IMR-90 (cell line): ENCODE results near the gene SLC31A1. TPM values are rescaled to one million over a fixed set of nuclear protein-coding genes. Genes with fewer than 3 reads are reported as not detected.

Experiments used
- ATAC-seq: fragments of 200-7000 bp; cut with Tn5 transposase; 2 replicates; pipeline ENCODE4 v1.9.1; 2020; ENCODE audit warnings: low read depth, mild to moderate bottlenecking, moderate library complexity
- BruUV-seq: library from RNA; stranded (reverse); fragments of 400-500 nt; replicated peaks from 2 replicates; lab custom pipeline; 2021; lab: Mats Ljungman, UMichigan
- CTCF ChIA-PET: fragments of 300-600 bp; formaldehyde crosslinking; extraction: SDS; loops from one replicate; lab custom pipeline; 2021; ENCODE audit warnings: antibody characterized with exemption; lab: Yijun Ruan, JAX
- POLR2A ChIA-PET: fragments of 300-600 bp; sonication (Branson Sonifier 250); formaldehyde crosslinking; loops from one replicate; lab custom pipeline; 2022; ENCODE audit warnings: antibody characterized with exemption; ENCODE audit not compliant: unreplicated experiment; lab: Charles Lee
- DNase-seq: peaks from one replicate; pipeline ENCODE4 v3.0.0; 2013
- H2AFZ ChIP-seq: replicated peaks from 2 replicates; pipeline ENCODE3; 2013; ENCODE audit warnings: low read length, mild to moderate bottlenecking; ENCODE audit not compliant: poor library complexity
- H2AK5ac ChIP-seq: 2 replicates; pipeline ENCODE4 v1.6.1; 2013; ENCODE audit warnings: low read depth, low read length, inconsistent platforms
- H2AK9ac ChIP-seq: replicated peaks from 2 replicates; pipeline ENCODE3; 2013; ENCODE audit warnings: mild to moderate bottlenecking, low read depth, low read length, moderate library complexity; ENCODE audit not compliant: poor library complexity
- H2BK120ac ChIP-seq: 2 replicates; pipeline ENCODE4 v1.6.1; 2013; ENCODE audit warnings: low read depth, low read length, inconsistent platforms
- H2BK15ac ChIP-seq: 3 replicates; pipeline ENCODE4 v1.6.1; 2013; ENCODE audit warnings: low read depth, low read length, inconsistent platforms
- H2BK20ac ChIP-seq: 2 replicates; pipeline ENCODE4 v1.6.1; 2013; ENCODE audit warnings: low read depth, mild to moderate bottlenecking, inconsistent platforms, low read length, moderate library complexity
- H2BK5ac ChIP-seq: 2 replicates; pipeline ENCODE4 v1.6.1; 2013; ENCODE audit warnings: mild to moderate bottlenecking, low read depth, low read length, inconsistent platforms; ENCODE audit not compliant: poor library complexity, severe bottlenecking
- H3K14ac ChIP-seq: replicated peaks from 2 replicates; pipeline ENCODE4 v1.6.1; 2013; ENCODE audit warnings: low read depth, low read length, inconsistent platforms
- H3K18ac ChIP-seq: 2 replicates; pipeline ENCODE4 v1.6.1; 2013; ENCODE audit warnings: low read depth, low read length, control low read depth
- H3K23ac ChIP-seq: 2 replicates; pipeline ENCODE4 v1.6.1; 2013; ENCODE audit warnings: low read depth, low read length, inconsistent platforms
- H3K27ac ChIP-seq: 2 replicates; pipeline ENCODE4 v1.5.1; 2013; ENCODE audit warnings: mild to moderate bottlenecking, control low read depth, low read length; ENCODE audit not compliant: insufficient read depth
- H3K27me3 ChIP-seq: 2 replicates; pipeline ENCODE4 v1.6.1; 2013; ENCODE audit warnings: low read length; ENCODE audit not compliant: control insufficient read depth, insufficient read depth
- H3K36me3 ChIP-seq: 2 replicates; pipeline ENCODE4 v1.6.1; 2013; ENCODE audit warnings: low read length, mixed read lengths; ENCODE audit not compliant: control insufficient read depth, insufficient read depth
- H3K4ac ChIP-seq: 2 replicates; pipeline ENCODE4 v1.6.1; 2013; ENCODE audit warnings: low read depth, low read length, inconsistent platforms
- H3K4me1 ChIP-seq: 2 replicates; pipeline ENCODE4 v1.6.1; 2013; ENCODE audit warnings: low read length, mixed read lengths; ENCODE audit not compliant: control insufficient read depth, insufficient read depth
- H3K4me2 ChIP-seq: 2 replicates; pipeline ENCODE4 v1.6.1; 2013; ENCODE audit warnings: low read depth, mild to moderate bottlenecking, control low read depth, low read length, moderate library complexity
- H3K4me3 ChIP-seq: 2 replicates; pipeline ENCODE4 v1.5.1; 2013; ENCODE audit warnings: low read depth, mild to moderate bottlenecking, control low read depth, low read length, moderate library complexity; ENCODE audit not compliant: insufficient read depth
- H3K56ac ChIP-seq: 2 replicates; pipeline ENCODE4 v1.6.1; 2013; ENCODE audit warnings: low read length, inconsistent platforms; ENCODE audit not compliant: insufficient read depth; ENCODE audit errors: extremely low read depth
- H3K79me1 ChIP-seq, 2 experiments: 2 replicates each; pipeline ENCODE4 v1.6.1; 2013; ENCODE audit warnings: low read length in 2 of 2, inconsistent platforms in 1 of 2, low read depth in 1 of 2
- H3K9ac ChIP-seq: 2 replicates; pipeline ENCODE4 v1.6.1; 2013; ENCODE audit warnings: low read depth, low read length, control low read depth
- H3K9me1 ChIP-seq: 2 replicates; pipeline ENCODE4 v1.6.1; 2013; ENCODE audit warnings: low read length, inconsistent platforms; ENCODE audit not compliant: insufficient read depth
- H3K9me3 ChIP-seq: 2 replicates; pipeline ENCODE4 v1.6.1; 2013; ENCODE audit warnings: low read length; ENCODE audit not compliant: control insufficient read depth, insufficient read depth
- H4K20me1 ChIP-seq: 2 replicates; pipeline ENCODE4 v1.6.1; 2013; ENCODE audit warnings: low read length, inconsistent platforms; ENCODE audit not compliant: insufficient read depth
- H4K5ac ChIP-seq: 2 replicates; pipeline ENCODE4 v1.6.1; 2013; ENCODE audit warnings: mild to moderate bottlenecking, low read depth, low read length, control low read depth
- H4K8ac ChIP-seq, 2 experiments: 2 replicates each; pipeline ENCODE4 v1.6.1; 2013; ENCODE audit warnings: low read depth in 2 of 2, low read length in 2 of 2, control low read depth in 1 of 2, inconsistent platforms in 1 of 2
- H4K91ac ChIP-seq: 2 replicates; pipeline ENCODE4 v1.6.1; 2013; ENCODE audit warnings: low read depth, low read length, inconsistent platforms; ENCODE audit not compliant: insufficient read depth
- BHLHE40 ChIP-seq: fragments of 150-350 bp; IDR thresholded peaks from 2 replicates; pipeline ENCODE4 v1.6.1; 2016; ENCODE audit warnings: mild to moderate bottlenecking, low read depth, low read length
- CEBPB ChIP-seq: IDR thresholded peaks from 2 replicates; pipeline ENCODE4 v1.6.1; 2012; ENCODE audit warnings: low read depth, low read length, improper control_type of control experiment
- CHD1 ChIP-seq: IDR thresholded peaks from 2 replicates; pipeline ENCODE4 v1.6.1; 2012; ENCODE audit warnings: low read depth, low read length, improper control_type of control experiment
- CTCF ChIP-seq: conservative IDR thresholded peaks from 2 replicates; pipeline ENCODE4 v1.5.1; 2012; ENCODE audit warnings: mild to moderate bottlenecking, low read depth, low read length, improper control_type of control experiment
- MAFK ChIP-seq: IDR thresholded peaks from 2 replicates; pipeline ENCODE4 v1.6.1; 2012; ENCODE audit warnings: low read depth, low read length, improper control_type of control experiment
- MXI1 ChIP-seq: IDR thresholded peaks from 2 replicates; pipeline ENCODE4 v1.6.1; 2012; ENCODE audit warnings: low read depth, mild to moderate bottlenecking, low read length, moderate library complexity, borderline replicate concordance
- NFE2L2 ChIP-seq: fragments of 150-350 bp; IDR thresholded peaks from 2 replicates; pipeline ENCODE4 v1.6.1; 2016; ENCODE audit warnings: low read depth, mild to moderate bottlenecking, low read length
- POLR2A ChIP-seq: IDR thresholded peaks from 2 replicates; pipeline ENCODE4 v1.6.1; 2012; ENCODE audit warnings: mild to moderate bottlenecking, low read depth, low read length
- RCOR1 ChIP-seq: IDR thresholded peaks from 2 replicates; pipeline ENCODE4 v1.6.1; 2012; ENCODE audit warnings: mild to moderate bottlenecking, low read length, improper control_type of control experiment; ENCODE audit not compliant: insufficient replicate concordance
- RFX5 ChIP-seq: IDR thresholded peaks from 2 replicates; pipeline ENCODE4 v1.8.0; 2012; ENCODE audit warnings: low read depth, mild to moderate bottlenecking, low read length, moderate library complexity
- USF2 ChIP-seq: fragments of 150-350 bp; IDR thresholded peaks from 2 replicates; pipeline ENCODE4 v1.6.1; 2017; ENCODE audit warnings: mild to moderate bottlenecking, antibody characterized with exemption, low read length, low read depth
- WGBS, 2 experiments: methylation state at CpG; one replicate each; pipeline versions ENCODE4 v1.1.5 to v1.1.7; 2013; ENCODE audit warnings: missing lambda C conversion rate in 2 of 2; ENCODE audit not compliant: insufficient read length in 1 of 2; ENCODE audit errors: extremely low coverage in 2 of 2; 5-methylcytosine and 5-hydroxymethylcytosine counted together
- dilution Hi-C: fragments of 300-500 bp; cut with HindIII; formaldehyde crosslinking; loops from one replicate; pipeline ENCODE4 v1.14.3; 2018; ENCODE audit warnings: low sequenced_read_pairs; ENCODE audit not compliant: unreplicated experiment
- in situ Hi-C: fragments of 300-500 bp; cut with MboI; formaldehyde crosslinking; loops from 3 replicates; pipeline ENCODE4 v1.14.3; 2019; ENCODE audit warnings: low sequenced_read_pairs, inconsistent platforms, mixed read lengths
- intact Hi-C: fragments of 100-400 bp; cut with micrococcal nuclease; formaldehyde crosslinking; loops from 2 replicates; pipeline ENCODE4 v1.10.0; 2022
- polyA plus RNA-seq, 3 experiments: library from polyadenylated mRNA; depleted of rRNA; stranded (reverse); fragments of >200 nt; gene quantifications; 2 replicates each; pipeline ENCODE4 v1.2.3, GENCODE V29; 2012; ENCODE audit warnings: low replicate concordance in 1 of 3
- total RNA-seq: library from RNA; depleted of rRNA; stranded (reverse); fragments of >200 nt; gene quantifications from 2 replicates; pipeline ENCODE4 v1.2.3, GENCODE V29; 2012
- TF ChIP-seq, protein P1 (sequence below): fragments of 150-350 bp; IDR thresholded peaks from 2 replicates; pipeline ENCODE4 v1.6.1; 2016; ENCODE audit warnings: low read depth, mild to moderate bottlenecking, low read length, moderate library complexity, borderline replicate concordance

The SLC31A1 gene
- total and polyA plus RNA-seq, 2 of the 4 experiments (the other 2 are of a cell fraction): 17.9 to 23.3 TPM

GRCh38 chr9:113238859-113239232, 17.5 kb downstream of the SLC31A1 start:
- H3K4me1 ChIP-seq: no peaks in the 10 kb centered on the region; the same call in 1 of the 2 replicates
- no peak overlapping the region for H3K56ac ChIP-seq
- H2AFZ ChIP-seq: no peak overlapping the region
- no peak overlapping the region for H2BK5ac ChIP-seq
- no peak overlapping the region for H2AK5ac ChIP-seq
- H4K5ac ChIP-seq: no peak overlapping the region
- H3K4me2 ChIP-seq: no peak overlapping the region
- no peak overlapping the region for H4K8ac ChIP-seq
- DNase-seq (no peak), ATAC-seq (no peak)
- in situ Hi-C loops: no loop called here
- dilution Hi-C loops: no loop called here
- intact Hi-C loops: no loop called here
- H3K9ac ChIP-seq: no peak overlapping the region
- ChIA-PET POLR2A (no interaction called here), CTCF (interaction anchor here (0.7 kb wide), 1 partner anchor 14 kb away, joined by 3 read pairs; no protein-coding TSS in a partner anchor)
- H3K9me3 ChIP-seq: no peaks in the 10 kb centered on the region
- H3K9me1 ChIP-seq: no peaks in the 10 kb centered on the region
- H3K4me3 ChIP-seq: no peak overlapping the region
- H3K14ac ChIP-seq: no peak overlapping the region
- H2BK20ac ChIP-seq: no peak overlapping the region
- H4K91ac ChIP-seq: no peak overlapping the region
- peaks cover 26 to 53% of the 10 kb centered on the region in 2 experiments for H3K79me1 ChIP-seq
- H2AK9ac ChIP-seq: no peak overlapping the region
- H3K4ac ChIP-seq: no peak overlapping the region
- no peak overlapping the region for H3K23ac ChIP-seq
- no peak overlapping the region for H3K27ac ChIP-seq
- no peaks in the 10 kb centered on the region for H3K36me3 ChIP-seq
- 94% methylated on average over 2 of the region's 4 CpGs; no CpG with 5 or more reads in 1 of the 2 experiments for WGBS, 2 experiments
- H2BK120ac ChIP-seq: no peak overlapping the region
- TF ChIP-seq NFE2L2: no peak
- TF ChIP-seq RCOR1: no peak
- TF ChIP-seq USF2: no peak
- no peak for TF ChIP-seq BHLHE40
- TF ChIP-seq RFX5: no peak
- TF ChIP-seq CTCF: no peak
- no peak for TF ChIP-seq MXI1
- TF ChIP-seq, protein P1, sequence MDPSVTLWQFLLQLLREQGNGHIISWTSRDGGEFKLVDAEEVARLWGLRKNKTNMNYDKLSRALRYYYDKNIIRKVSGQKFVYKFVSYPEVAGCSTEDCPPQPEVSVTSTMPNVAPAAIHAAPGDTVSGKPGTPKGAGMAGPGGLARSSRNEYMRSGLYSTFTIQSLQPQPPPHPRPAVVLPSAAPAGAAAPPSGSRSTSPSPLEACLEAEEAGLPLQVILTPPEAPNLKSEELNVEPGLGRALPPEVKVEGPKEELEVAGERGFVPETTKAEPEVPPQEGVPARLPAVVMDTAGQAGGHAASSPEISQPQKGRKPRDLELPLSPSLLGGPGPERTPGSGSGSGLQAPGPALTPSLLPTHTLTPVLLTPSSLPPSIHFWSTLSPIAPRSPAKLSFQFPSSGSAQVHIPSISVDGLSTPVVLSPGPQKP: no peak
- no peak for TF ChIP-seq CHD1
- TF ChIP-seq MAFK: no peak
- TF ChIP-seq CEBPB: no peak
- no peak for TF ChIP-seq POLR2A
- no TSS peak for BruUV-seq
- H2BK15ac ChIP-seq: no peak overlapping the region
- H3K18ac ChIP-seq: no peak overlapping the region
- no peaks in the 10 kb centered on the region for H3K27me3 ChIP-seq
- H4K20me1 ChIP-seq: peaks cover 46% of the 10 kb centered on the region; the same call in 1 of the 2 replicates
